Measurements from ENCODE around the gene EVX2.

Gene EVX2

GRCh38 chr2:176106581-176107539, 23.1 kb upstream of the EVX2 start, which contains the start of gene HOXD11:
HOXD11 (plus strand) TSS chr2:176107280; CDS start chr2:176107356, 76 bp downstream.
- DNase-seq = peak; percentile 76

- DNase-seq = peak; percentile 40
These were observed 22.2 kb upstream of the EVX2 start for GRCh38 chr2:176105730-176106580.

GRCh38 chr2:176105078-176105729, 21.4 kb upstream of the EVX2 start:
- no peak for DNase-seq

- no peak for DNase-seq
These were observed 20.7 kb upstream of the EVX2 start for GRCh38 chr2:176104316-176105077.

- DNase-seq = no peak
These were observed 20.1 kb upstream of the EVX2 start for GRCh38 chr2:176103742-176104315.

GRCh38 chr2:176103194-176103593, 19.4 kb upstream of the EVX2 start:
- DNase-seq = no peak

GRCh38 chr2:176102309-176102866, 18.6 kb upstream of the EVX2 start:
- no peak for DNase-seq

GRCh38 chr2:176101842-176102241, 18.1 kb upstream of the EVX2 start:
- no peak for DNase-seq

- DNase-seq = peak; percentile 39
These were observed 17.6 kb upstream of the EVX2 start for GRCh38 chr2:176101216-176101830.

GRCh38 chr2:176100547-176101140, 16.9 kb upstream of the EVX2 start:
- DNase-seq = no peak

- DNase-seq = no peak
These were observed 16.2 kb upstream of the EVX2 start, which contains the start of gene HOXD12 for GRCh38 chr2:176099728-176100546. HOXD12 (plus strand) TSS chr2:176099795; CDS start chr2:176099802, 7 bp downstream.

- DNase-seq = no peak
These were observed 15.5 kb upstream of the EVX2 start for GRCh38 chr2:176099159-176099727.

- peak; percentile 64 for DNase-seq
These were observed 14.8 kb upstream of the EVX2 start for GRCh38 chr2:176098366-176099158.

- peak; percentile 75 for DNase-seq
These were observed 14.1 kb upstream of the EVX2 start for GRCh38 chr2:176097820-176098365.

GRCh38 chr2:176096986-176097819, 13.4 kb upstream of the EVX2 start:
- DNase-seq = peak; percentile 95

GRCh38 chr2:176096243-176096985, 12.7 kb upstream of the EVX2 start:
- peak; percentile 39 for DNase-seq

Measured in DMS79 treated with DMSO at 0.1 percent for 48 hours (cell line).